OCI-LY7 (cell line): ENCODE measurements around the gene GCHFR. TPM values are rescaled to one million over a fixed set of nuclear protein-coding genes. Genes with fewer than 3 reads are reported as not detected.

Experiments used
- BruUV-seq: library from RNA; stranded (reverse); fragments of 400-500 nt; replicated peaks from 2 replicates; lab custom pipeline; 2021; lab: Mats Ljungman, UMichigan
- CTCF ChIA-PET: fragments of 300-600 bp; sonication (Branson Sonifier 250); formaldehyde crosslinking; loops from one replicate; lab custom pipeline; 2022; ENCODE audit warnings: antibody characterized with exemption; ENCODE audit not compliant: unreplicated experiment; lab: Charles Lee
- POLR2A ChIA-PET: fragments of 300-600 bp; sonication (Branson Sonifier 250); formaldehyde crosslinking; loops from one replicate; lab custom pipeline; 2022; ENCODE audit warnings: antibody characterized with exemption; lab: Charles Lee
- DNase-seq: peaks from one replicate; pipeline ENCODE4 v3.0.0-alpha.2; 2015; ENCODE audit warnings: low spot score
- H2AFZ ChIP-seq: fragments of 200-600 bp; sonication (generic), shearing (Covaris generic); 2 replicates; pipeline ENCODE4 v1.6.1; 2014; ENCODE audit warnings: mild to moderate bottlenecking, antibody characterized with exemption, low read length, moderate library complexity
- H3K27ac ChIP-seq: fragments of 200-600 bp; sonication (generic); 2 replicates; pipeline ENCODE4 v1.5.1; 2014; ENCODE audit warnings: mixed run types, low read depth, mild to moderate bottlenecking, moderate library complexity, low read length, inconsistent platforms; ENCODE audit not compliant: poor library complexity, severe bottlenecking
- H3K36me3 ChIP-seq: fragments of 200-600 bp; sonication (generic); 2 replicates; pipeline ENCODE4 v1.6.1; 2014; ENCODE audit warnings: mild to moderate bottlenecking, antibody characterized with exemption, low read length, moderate library complexity, mixed read lengths; ENCODE audit not compliant: insufficient read depth
- H3K4me1 ChIP-seq: fragments of 200-600 bp; sonication (generic); 2 replicates; pipeline ENCODE4 v1.5.1; 2014; ENCODE audit warnings: mild to moderate bottlenecking, low read length; ENCODE audit not compliant: insufficient read depth, poor library complexity, severe bottlenecking
- H3K4me2 ChIP-seq: fragments of 200-600 bp; sonication (generic); 2 replicates; pipeline ENCODE4 v1.6.1; 2014; ENCODE audit warnings: mild to moderate bottlenecking, low read length
- H3K4me3 ChIP-seq: fragments of 200-600 bp; sonication (generic); 2 replicates; pipeline ENCODE4 v1.5.1; 2014; ENCODE audit warnings: mild to moderate bottlenecking, low read depth, low read length; ENCODE audit not compliant: poor library complexity, severe bottlenecking
- H3K79me2 ChIP-seq: fragments of 200-600 bp; sonication (generic); 2 replicates; pipeline ENCODE4 v1.6.1; 2016; ENCODE audit warnings: low read depth, mild to moderate bottlenecking, low read length, moderate library complexity, mixed read lengths; ENCODE audit not compliant: insufficient read depth
- H3K9me2 ChIP-seq: fragments of 200-600 bp; sonication (generic); 2 replicates; pipeline ENCODE4 v1.6.1; 2016; ENCODE audit warnings: mild to moderate bottlenecking, low read length, mixed read lengths; ENCODE audit not compliant: insufficient read depth
- H3K9me3 ChIP-seq: fragments of 200-600 bp; sonication (generic); 2 replicates; pipeline ENCODE4 v1.6.1; 2014; ENCODE audit warnings: mild to moderate bottlenecking, mixed run types, low read length, mixed read lengths
- H4K20me1 ChIP-seq: fragments of 200-600 bp; sonication (generic); 2 replicates; pipeline ENCODE4 v1.6.1; 2014; ENCODE audit warnings: mild to moderate bottlenecking, antibody characterized with exemption, low read length, moderate library complexity, mixed read lengths; ENCODE audit not compliant: insufficient read depth
- CTCF ChIP-seq: fragments of 200-600 bp; sonication (generic); conservative IDR thresholded peaks from 2 replicates; pipeline ENCODE4 v1.5.1; 2014; ENCODE audit warnings: mild to moderate bottlenecking, antibody characterized with exemption, low read length, moderate library complexity, mixed read lengths
- EZH2phosphoT487 ChIP-seq: fragments of 200-600 bp; sonication (generic); IDR thresholded peaks from 2 replicates; pipeline ENCODE4 v1.6.1; 2018; ENCODE audit warnings: low read depth, borderline replicate concordance, mild to moderate bottlenecking, mixed run types, antibody characterized with exemption, low read length, moderate library complexity, mixed read lengths
- intact Hi-C: fragments of 100-400 bp; cut with micrococcal nuclease; formaldehyde crosslinking; loops from one replicate; pipeline ENCODE4 v1.10.0; 2022; ENCODE audit not compliant: unreplicated experiment
- total RNA-seq, 2 experiments: library from RNA; depleted of rRNA in 1 of 2; stranded (reverse); fragments of >200 nt in 1 of 2; shearing (Covaris generic) in 1 of 2; gene quantifications; 2 replicates each; pipeline ENCODE4 v1.2.3, GENCODE V29; 2014 to 2022

The GCHFR gene
- total RNA-seq, 2 experiments from 2014 or later = 75.7 to 97.4 TPM

- no peak for TF ChIP-seq EZH2phosphoT487
- no peak for TF ChIP-seq CTCF
- CTCF ChIA-PET = no interaction called here
- H3K4me1 ChIP-seq = peaks cover 21% of the 10 kb centered on the region
- H3K27ac ChIP-seq = no peak overlapping the region
- H3K79me2 ChIP-seq = no peaks in the 10 kb centered on the region
- POLR2A ChIA-PET = interaction anchor here (1.3 to 2.5 kb wide), 3 partner anchors 14 to 41 kb away, joined by 4 to 7 read pairs (median 6); partner anchors contain the start of gene C15orf62
- no peak for DNase-seq
- intact Hi-C loops = loop anchor here (10.0 kb wide), 1 partner anchor 273 kb away; no protein-coding TSS in a partner anchor
- H4K20me1 ChIP-seq = no peaks in the 10 kb centered on the region; the same call in 1 of the 2 replicates
- no peak overlapping the region for H2AFZ ChIP-seq
- H3K9me3 ChIP-seq = no peaks in the 10 kb centered on the region
- no peaks in the 10 kb centered on the region for H3K36me3 ChIP-seq
- H3K4me3 ChIP-seq = no peak overlapping the region
- H3K9me2 ChIP-seq = no peaks in the 10 kb centered on the region
- H3K4me2 ChIP-seq = 0 out of 2 replicates have a peak overlapping the region, but pooled peaks have one; percentile 34
- no TSS peak for BruUV-seq
Measured at GRCh38 chr15:40787991-40788390, 24.1 kb downstream of the GCHFR start.

GRCh38 chr15:40789119-40789518 lies 25.3 kb downstream of the GCHFR start:
- Histone ChIP-seq H3K9me3 (no peaks in the 10 kb centered on the region), H3K9me2 (no peaks in the 10 kb centered on the region), H3K4me3 (no peak overlapping the region), H3K4me2 (no peak overlapping the region), H3K4me1 (peaks cover 20% of the 10 kb centered on the region), H4K20me1 (no peaks in the 10 kb centered on the region; the same call in 1 of the 2 replicates), H3K79me2 (0 out of 2 replicates have a peak, but pooled peaks cover 3% of the 10 kb centered on the region), H2AFZ (no peak overlapping the region), H3K27ac (no peak overlapping the region), H3K36me3 (peaks cover 4% of the 10 kb centered on the region; the same call in 1 of the 2 replicates)
- BruUV-seq = no TSS peak
- ChIA-PET POLR2A (interaction anchor here (1.3 to 2.1 kb wide), 2 partner anchors 13 to 20 kb away, joined by 4 to 6 read pairs; partner anchors contain the start of gene C15orf62), CTCF (no interaction called here)
- TF ChIP-seq CTCF = no peak
- no peak for TF ChIP-seq EZH2phosphoT487
- intact Hi-C loops = loop anchor here (10.0 kb wide), 1 partner anchor 274 kb away; no protein-coding TSS in a partner anchor
- DNase-seq = no peak

GRCh38 chr15:40789999-40790398 lies 26.1 kb downstream of the GCHFR start:
- TF ChIP-seq EZH2phosphoT487 (no peak), CTCF (no peak)
- Histone ChIP-seq H3K9me3 (no peaks in the 10 kb centered on the region), H3K36me3 (peaks cover 4% of the 10 kb centered on the region; the same call in 1 of the 2 replicates), H3K79me2 (0 out of 2 replicates have a peak, but pooled peaks cover 3% of the 10 kb centered on the region), H3K4me3 (no peak overlapping the region), H3K4me1 (peaks cover 20% of the 10 kb centered on the region), H4K20me1 (no peaks in the 10 kb centered on the region; the same call in 1 of the 2 replicates), H2AFZ (no peak overlapping the region), H3K4me2 (no peak overlapping the region), H3K9me2 (no peaks in the 10 kb centered on the region), H3K27ac (no peak overlapping the region)
- POLR2A ChIA-PET = interaction anchor here (0.6 to 0.7 kb wide), 2 partner anchors 55 to 76 kb away, joined by 6 read pairs; no protein-coding TSS in a partner anchor
- BruUV-seq = no TSS peak
- intact Hi-C loops = loop anchor here (10.0 kb wide), 1 partner anchor 275 kb away; no protein-coding TSS in a partner anchor
- DNase-seq = no peak
- CTCF ChIA-PET = no interaction called here
